Measurements from ENCODE around the gene ALDH3B2. TPM values are rescaled to one million over a fixed set of nuclear protein-coding genes. Genes with fewer than 3 reads are reported as not detected.

The ALDH3B2 gene
- total and polyA plus RNA-seq, 8 donors, result 0.17 to 0.50 (median 0.34) TPM; not detected in 4

GRCh38 chr11:67657300-67657699 lies 17.1 kb downstream of the ALDH3B2 start:
- FAIRE-seq (no peak), ATAC-seq (no peak), DNase-seq (no peak)
- H3K36me3 ChIP-seq, result no peaks in the 10 kb centered on the region
- intact Hi-C loops (cut with DNase I), result no loop called here
- H3K9me3 ChIP-seq, result no peaks in the 10 kb centered on the region
- peaks cover 0 to 7% (median 0%) of the 10 kb centered on the region in 3 donors for H3K4me1 ChIP-seq
- no peak overlapping the region for H3K4me3 ChIP-seq
- 34 to 41% methylated on average over 3 of the region's 3 CpGs for WGBS, 2 donors
- no peak for TF ChIP-seq CTCF (IDR thresholded peaks at IDR 0.05)
- peak overlapping the region in 1 of 4 donors; percentile 11 for H3K27ac ChIP-seq
- no peaks in the 10 kb centered on the region for H3K27me3 ChIP-seq

GRCh38 chr11:67656278-67656922 lies 18.0 kb downstream of the ALDH3B2 start:
- H3K36me3 ChIP-seq, result no peaks in the 10 kb centered on the region
- no peaks in the 10 kb centered on the region for H3K27me3 ChIP-seq
- ATAC-seq, result no peak
- no peak for TF ChIP-seq CTCF (IDR thresholded peaks at IDR 0.05)
- H3K9me3 ChIP-seq, result no peaks in the 10 kb centered on the region
- H3K4me3 ChIP-seq, result no peak overlapping the region
- intact Hi-C loops (cut with DNase I), result no loop called here
- no peak for FAIRE-seq
- H3K4me1 ChIP-seq, result peaks cover 0 to 7% (median 0%) of the 10 kb centered on the region in 3 donors
- peak in 1 of 6 donors; percentile 8 for DNase-seq
- H3K27ac ChIP-seq, result no peak overlapping the region
- 93% methylated on average over 4 of the region's 4 CpGs for WGBS, 2 donors

GRCh38 chr11:67654225-67654624 lies 20.2 kb downstream of the ALDH3B2 start:
- DNase-seq, result peak in 1 of 6 donors; percentile 7
- TF ChIP-seq CTCF (IDR thresholded peaks at IDR 0.05), result no peak
- H3K27me3 ChIP-seq, result no peaks in the 10 kb centered on the region
- ATAC-seq, result no peak
- H3K36me3 ChIP-seq, result no peaks in the 10 kb centered on the region
- no peaks in the 10 kb centered on the region for H3K9me3 ChIP-seq
- FAIRE-seq, result no peak
- H3K4me1 ChIP-seq, result peaks cover 0 to 7% (median 0%) of the 10 kb centered on the region in 3 donors
- H3K4me3 ChIP-seq, result no peak overlapping the region
- H3K27ac ChIP-seq, result no peak overlapping the region
- intact Hi-C loops (cut with DNase I), result no loop called here
- 84% methylated on average over 9 of the region's 9 CpGs for WGBS, 2 donors

GRCh38 chr11:67652965-67653845 lies 21.2 kb downstream of the ALDH3B2 start:
- Histone ChIP-seq H3K27ac (no peak overlapping the region), H3K4me1 (peaks cover 0 to 7% (median 0%) of the 10 kb centered on the region in 3 donors), H3K27me3 (no peaks in the 10 kb centered on the region), H3K36me3 (no peaks in the 10 kb centered on the region), H3K4me3 (no peak overlapping the region), H3K9me3 (no peaks in the 10 kb centered on the region)
- no peak for ATAC-seq
- no peak for FAIRE-seq
- intact Hi-C loops (cut with DNase I), result no loop called here
- no peak for TF ChIP-seq CTCF (IDR thresholded peaks at IDR 0.05)
- 81% methylated on average over 15 of the region's 15 CpGs for WGBS, 2 donors
- DNase-seq, result peak in 1 of 6 donors; percentile 9
